Activated gamma-delta T cell treated with Interleukin-2 at 50 U/mL for 16 hours (primary cell): Measurements from ENCODE around the gene COG7.
"Not testable (repeated sequence)": the region's sequence is repeated elsewhere in the genome, so short reads cannot be mapped to it uniquely, and the experiment has no call there.

Experiments
- DNase-seq: peaks from one replicate; pipeline ENCODE4 v3.0.0-alpha.2; 2020

Gene COG7

GRCh38 chr16:23408242-23408822 lies 44.7 kb downstream of the COG7 start:
- no peak for DNase-seq

GRCh38 chr16:23407436-23408127 lies 45.4 kb downstream of the COG7 start:
- DNase-seq: no peak

DNA sequence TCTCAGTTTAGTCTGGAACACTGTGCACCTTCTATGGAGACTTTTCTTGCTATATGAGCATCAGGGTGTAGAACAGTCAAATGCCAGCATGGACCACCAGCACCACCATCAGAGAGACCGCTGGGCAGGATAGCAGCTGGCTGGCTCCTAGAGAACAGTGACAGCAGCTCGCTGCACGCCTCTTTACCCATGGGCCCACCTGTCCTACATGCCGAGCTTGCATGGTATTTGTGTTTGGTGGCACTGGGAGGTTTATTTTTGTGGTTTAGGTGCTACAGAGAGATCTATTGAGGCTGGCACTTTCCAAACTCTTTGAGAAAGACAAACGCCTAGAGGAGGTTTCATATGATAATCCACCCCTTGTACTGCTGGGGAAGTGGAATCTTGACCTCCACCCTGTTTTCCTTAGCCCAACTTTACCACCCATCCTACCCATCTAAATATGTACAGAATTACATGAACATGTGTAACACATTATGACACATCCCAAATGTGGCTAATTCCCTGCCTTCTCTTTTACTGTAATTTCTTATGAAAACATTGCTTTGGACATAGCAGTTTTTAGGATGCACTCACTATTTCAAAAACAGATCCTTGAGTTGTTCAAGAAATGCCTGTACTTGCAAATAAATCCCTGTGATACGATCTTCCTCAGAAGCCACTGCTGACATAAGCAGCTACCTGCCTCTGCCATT lies 46.3 kb downstream of the COG7 start:
- DNase-seq: no peak

DNA sequence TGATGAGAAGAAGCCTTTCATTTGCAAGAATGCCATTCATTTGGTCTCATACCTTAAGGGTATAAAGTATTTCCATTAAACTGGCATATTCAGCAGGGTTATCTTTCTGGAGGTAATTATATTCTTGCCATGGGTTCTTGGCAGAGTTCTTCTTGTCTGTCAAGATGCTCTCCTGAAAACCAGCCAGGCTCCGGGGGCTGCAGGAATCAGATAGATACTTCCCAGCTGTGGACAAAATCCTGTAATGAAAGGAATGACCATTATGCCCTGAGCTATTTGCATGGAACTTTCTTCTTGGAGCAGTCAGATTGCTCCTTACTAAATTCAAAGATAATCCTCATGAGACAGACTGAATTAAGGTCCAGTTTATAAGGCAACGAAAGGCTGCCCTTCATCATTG lies 47.0 kb downstream of the COG7 start:
- no peak for DNase-seq

DNA sequence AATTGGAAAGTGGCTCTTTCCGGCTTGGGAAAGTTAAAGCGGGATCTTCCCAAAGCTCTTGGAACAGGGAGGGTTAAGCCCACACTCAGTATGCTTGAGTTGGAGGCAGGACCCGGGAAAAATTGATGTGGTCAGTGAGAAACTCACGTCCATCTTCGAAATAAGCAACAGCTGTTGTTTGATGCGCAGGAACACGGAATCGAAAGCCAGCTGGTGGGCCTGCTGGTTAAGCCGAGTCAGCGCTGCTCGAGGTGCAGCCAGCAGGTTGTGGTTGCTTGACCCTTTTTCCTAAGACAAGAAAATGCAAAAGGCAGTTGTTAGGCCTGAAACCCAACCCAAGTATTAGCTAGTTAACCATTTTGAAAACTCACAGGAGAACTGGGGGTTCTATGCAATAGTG lies 49.4 kb downstream of the COG7 start:
- DNase-seq: no peak

- no peak for DNase-seq
Measured at GRCh38 chr16:23402100-23402499, 50.9 kb downstream of the COG7 start.

- no peak for DNase-seq
Measured at GRCh38 chr16:23401139-23401538, 51.9 kb downstream of the COG7 start.

DNA sequence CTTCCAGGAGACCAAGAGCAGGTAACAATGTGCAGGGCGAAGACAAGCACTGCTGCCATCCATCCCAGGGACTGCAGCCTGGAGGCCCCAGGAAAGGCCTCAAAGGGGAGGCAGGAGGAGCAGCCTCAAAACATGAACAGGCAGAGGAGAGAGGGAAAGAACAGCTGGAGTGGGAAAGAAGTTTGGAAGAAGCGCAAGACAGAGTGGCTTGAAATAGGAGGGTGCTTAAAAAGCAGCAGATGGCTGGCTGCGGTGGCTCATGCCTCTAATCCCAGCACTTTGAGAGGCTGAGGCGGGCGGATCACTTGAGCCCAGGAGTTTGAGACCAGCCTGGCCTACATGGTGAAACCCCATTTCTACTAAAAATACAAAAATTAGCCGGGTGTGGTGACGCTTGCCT lies 52.5 kb downstream of the COG7 start:
- DNase-seq: not testable (repeated sequence)

GRCh38 chr16:23398987-23399805 lies 53.8 kb downstream of the COG7 start:
- DNase-seq: no peak

DNA sequence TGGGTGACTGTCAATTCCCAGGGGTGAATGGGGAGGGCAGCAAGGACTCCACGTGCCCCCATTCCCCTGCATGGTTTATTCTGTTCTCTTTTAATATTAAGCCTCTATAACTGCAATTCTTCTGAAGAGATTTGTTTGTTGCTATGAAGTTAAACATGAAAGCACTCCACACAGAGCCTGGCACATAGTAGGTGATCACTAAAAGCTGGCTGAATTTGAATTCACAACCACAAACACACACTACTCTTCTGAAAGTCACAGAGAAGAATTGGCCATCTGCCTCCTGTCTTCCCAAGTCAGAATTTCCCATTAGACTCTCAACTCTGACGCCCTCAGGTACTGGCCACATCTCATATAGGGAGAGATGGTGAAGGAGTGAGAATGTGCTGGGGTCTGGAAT lies 55.5 kb downstream of the COG7 start:
- no peak for DNase-seq

DNA sequence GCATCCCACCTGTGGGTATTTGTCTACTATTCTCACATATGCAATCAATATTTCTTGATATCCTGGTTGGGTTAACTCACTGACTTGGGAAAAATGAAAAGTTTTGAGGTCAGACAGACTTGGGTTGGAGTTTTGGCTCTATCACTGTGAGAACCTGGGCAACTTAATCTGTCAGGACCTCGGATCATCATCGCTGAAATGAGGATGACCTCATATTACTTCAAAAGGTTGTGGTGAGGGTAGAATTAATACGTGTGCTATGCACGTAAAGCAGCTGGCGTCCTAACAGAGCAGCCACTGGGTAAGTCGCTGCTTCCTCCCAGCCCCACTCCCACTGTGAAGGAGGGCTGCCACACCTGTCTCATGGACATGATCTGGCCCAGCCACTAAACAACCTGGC lies 57.3 kb downstream of the COG7 start:
- DNase-seq: no peak

DNA sequence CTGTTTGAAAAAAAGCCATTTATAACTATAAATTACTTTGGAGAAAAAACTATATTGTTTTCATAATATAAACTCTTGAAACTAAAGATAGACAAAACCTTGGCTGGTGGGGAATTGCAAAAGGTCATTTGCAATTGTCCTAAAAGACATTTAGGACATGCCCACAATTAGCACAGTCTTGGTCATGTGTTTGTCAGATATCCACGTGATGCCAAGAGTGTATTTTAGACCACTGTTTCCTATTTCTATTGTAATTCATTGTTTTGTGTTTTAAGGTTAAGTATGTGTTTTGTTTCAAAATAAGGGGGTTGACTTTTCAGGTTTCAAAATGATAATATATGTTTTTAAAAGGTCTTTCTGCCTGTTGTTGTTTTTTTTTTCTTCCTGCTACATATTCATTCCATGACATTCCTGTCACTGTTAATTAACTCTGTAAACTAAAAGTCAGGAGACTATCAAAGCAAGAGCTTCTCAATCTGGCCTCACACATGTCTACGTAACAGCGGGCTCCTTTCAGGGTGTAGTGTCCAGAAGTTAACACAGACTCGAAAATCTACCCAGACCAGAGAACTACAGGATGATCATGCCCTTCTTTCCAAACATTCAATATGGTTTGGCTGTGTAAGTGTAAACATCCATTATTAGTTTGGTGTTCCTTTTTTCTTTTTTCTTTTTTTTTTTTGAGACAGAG lies 58.7 kb downstream of the COG7 start:
- no peak for DNase-seq

DNA sequence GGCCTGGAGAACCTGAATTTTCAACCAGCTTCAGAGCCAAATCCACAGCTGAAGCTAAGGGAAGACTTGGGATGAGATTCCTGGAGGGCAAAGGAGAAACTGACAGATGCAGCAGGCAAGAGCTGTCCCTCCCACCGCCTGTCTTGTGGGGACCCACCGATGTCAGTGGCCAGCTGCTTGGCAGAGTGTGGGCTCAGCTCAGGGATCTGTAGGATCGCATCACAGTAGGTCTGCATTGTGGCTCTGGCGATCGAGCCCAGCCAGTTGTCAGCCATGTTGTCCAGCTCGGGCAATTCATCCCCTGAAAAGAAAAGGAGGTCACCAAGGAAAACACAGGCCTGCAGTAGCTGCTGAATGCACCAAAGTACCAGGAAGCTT lies 60.8 kb downstream of the COG7 start:
- DNase-seq: no peak

DNA sequence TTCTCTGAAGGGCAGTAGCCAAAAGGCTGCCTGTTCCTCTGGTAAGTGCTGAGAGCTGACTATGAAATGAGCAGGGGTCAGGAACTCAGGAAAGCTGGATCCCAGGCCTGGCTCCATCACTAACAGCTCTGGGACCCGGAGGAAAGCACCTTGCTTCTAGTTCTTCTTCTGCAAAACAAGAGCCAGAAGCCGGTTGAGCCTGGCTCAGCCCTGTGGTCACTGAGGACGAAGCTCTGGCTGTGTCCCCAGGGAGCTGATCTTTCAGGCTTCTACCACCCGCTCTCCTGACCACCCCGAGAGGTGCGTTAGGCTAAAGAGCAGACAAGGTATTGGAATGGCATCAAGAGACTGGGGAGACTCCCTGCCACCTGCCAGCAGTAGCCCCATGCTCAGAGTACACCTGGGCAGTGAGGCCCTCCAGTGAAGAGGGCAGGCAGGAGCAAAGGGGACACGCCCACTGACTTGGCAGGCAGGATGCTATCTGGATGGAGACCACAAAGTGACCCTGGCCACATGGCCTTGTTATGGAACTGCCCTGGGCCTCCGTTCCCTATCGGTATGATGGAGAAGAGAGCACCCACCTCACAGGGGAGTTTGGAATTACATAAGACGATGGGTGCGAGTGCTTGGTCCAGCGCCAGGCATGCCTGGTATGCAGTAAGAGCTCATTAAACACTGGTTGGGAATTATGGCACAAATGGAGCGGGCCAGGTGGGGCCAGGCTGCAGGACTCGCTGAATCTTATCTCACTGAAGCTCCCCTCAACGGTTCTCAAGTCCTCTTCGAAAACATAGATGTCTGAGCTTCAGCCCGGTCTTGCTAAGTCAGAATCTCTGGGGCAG lies 61.4 kb downstream of the COG7 start:
- no peak for DNase-seq

GRCh38 chr16:23389936-23390335 lies 63.1 kb downstream of the COG7 start:
- not testable (repeated sequence) for DNase-seq

DNA sequence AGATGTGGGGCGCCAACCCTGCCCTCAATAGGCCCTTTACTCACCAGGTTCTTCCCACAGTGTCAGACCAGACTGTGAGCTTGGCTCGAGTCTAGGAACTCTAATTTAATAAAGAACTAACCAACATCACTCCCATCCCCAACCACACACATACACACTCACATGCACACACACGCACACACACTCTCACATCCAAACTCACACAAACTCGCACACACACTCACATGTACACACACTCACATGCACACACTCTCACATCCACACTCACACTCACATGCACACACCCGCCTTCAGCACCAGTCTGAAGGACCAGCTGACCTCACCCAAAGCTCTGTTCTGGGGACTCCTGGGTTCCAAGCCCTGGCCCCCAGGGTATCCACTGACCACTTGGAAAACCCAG lies 63.8 kb downstream of the COG7 start:
- no peak for DNase-seq

DNA sequence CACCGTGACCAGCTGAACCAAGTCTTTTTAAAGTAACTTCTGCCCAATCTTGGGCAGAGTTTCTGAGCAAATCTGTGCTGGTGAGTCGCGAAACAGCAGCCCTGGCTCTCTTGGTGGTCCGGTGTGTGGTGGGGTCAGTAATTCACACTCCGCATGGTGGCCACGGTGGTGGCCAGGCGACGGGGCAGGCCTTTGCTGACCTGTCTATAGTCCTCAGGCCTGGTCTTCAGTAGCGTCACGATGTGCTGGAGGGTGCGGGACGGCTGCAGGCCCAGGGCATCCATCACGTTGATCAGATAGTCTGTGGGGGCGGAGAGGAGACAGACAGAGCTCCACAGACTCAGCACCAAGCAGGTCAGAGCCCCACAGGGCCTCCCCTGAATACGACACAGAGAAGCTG lies 64.2 kb downstream of the COG7 start:
- DNase-seq: no peak

- DNase-seq: no peak
Measured at GRCh38 chr16:23387666-23388065, 65.3 kb downstream of the COG7 start.

DNA sequence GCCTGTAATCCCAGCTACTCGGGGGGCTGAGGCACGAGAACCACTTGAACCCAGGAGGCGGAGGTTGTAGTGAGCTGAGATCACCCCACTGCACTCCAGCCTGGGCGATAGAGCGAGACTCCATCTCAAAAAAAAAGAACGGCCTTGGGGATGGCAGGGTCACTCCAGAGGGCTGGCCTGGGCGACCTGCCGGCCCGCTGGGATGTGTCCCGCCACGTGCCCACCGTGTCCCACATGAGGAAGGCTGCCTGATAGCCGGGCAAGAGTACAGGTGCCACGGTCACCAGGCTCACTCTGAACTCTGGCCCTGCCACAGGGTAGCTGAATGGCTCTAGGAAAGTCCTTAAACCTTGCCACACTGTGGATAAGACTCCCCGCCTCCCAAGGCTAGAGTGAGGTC lies 67.5 kb downstream of the COG7 start:
- DNase-seq: no peak

DNA sequence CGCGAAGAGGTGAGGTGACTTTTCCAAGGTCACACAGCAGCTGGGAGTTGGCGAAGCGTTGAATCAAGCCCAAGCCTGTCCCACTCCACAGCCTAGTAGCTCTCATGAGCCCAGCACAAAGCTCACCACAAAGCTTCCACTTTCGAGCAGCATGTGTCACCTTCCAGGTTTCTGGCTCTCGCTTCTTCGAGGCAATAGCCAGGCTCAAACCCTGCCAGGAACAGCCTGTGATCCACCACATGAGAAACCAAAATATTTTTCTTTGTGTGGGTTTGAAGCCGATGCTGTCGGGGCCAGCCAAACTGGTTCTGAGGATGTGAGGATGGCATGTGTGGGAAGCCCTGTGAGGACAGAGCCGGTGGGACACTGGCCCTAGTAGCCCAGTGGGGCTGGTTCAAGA lies 68.1 kb downstream of the COG7 start:
- no peak for DNase-seq

- no peak for DNase-seq
Measured at GRCh38 chr16:23383881-23384280, 69.1 kb downstream of the COG7 start.

- no peak for DNase-seq
Measured at GRCh38 chr16:23382279-23382678, 70.7 kb downstream of the COG7 start.
